HG02938 (cell line): ENCODE measurements around the gene APCDD1.
"Not testable (repeated sequence)": the region's sequence is repeated elsewhere in the genome, so short reads cannot be mapped to it uniquely, and the experiment has no call there.

Experiments
- ATAC-seq: cut with Tn5 transposase; IDR thresholded peaks from one replicate; pipeline ENCODE4 v1.9.1; 2021; ENCODE audit warnings: mild to moderate bottlenecking, moderate library complexity; ENCODE audit not compliant: unreplicated experiment

Gene APCDD1

GRCh38 chr18:10461989-10462388 is 7.6 kb downstream of the APCDD1 start:
- ATAC-seq: no peak

- ATAC-seq: no peak
Observed at GRCh38 chr18:10462597-10462996, 8.2 kb downstream of the APCDD1 start.

- ATAC-seq: no peak
Observed at GRCh38 chr18:10463096-10463495, 8.7 kb downstream of the APCDD1 start.

- ATAC-seq: no peak
Observed at GRCh38 chr18:10463741-10464140, 9.3 kb downstream of the APCDD1 start.

GRCh38 chr18:10464161-10464648 is 9.8 kb downstream of the APCDD1 start:
- not testable (repeated sequence) for ATAC-seq

- no peak for ATAC-seq
Observed at GRCh38 chr18:10465174-10465939, 10.9 kb downstream of the APCDD1 start.

GRCh38 chr18:10470429-10470828 is 16.0 kb downstream of the APCDD1 start:
- no peak for ATAC-seq

GRCh38 chr18:10471574-10471973 is 17.1 kb downstream of the APCDD1 start:
- ATAC-seq: no peak

GRCh38 chr18:10473132-10473531 is 18.7 kb downstream of the APCDD1 start:
- ATAC-seq: no peak

GRCh38 chr18:10474309-10474708 is 19.9 kb downstream of the APCDD1 start:
- no peak for ATAC-seq

- ATAC-seq: no peak
Observed at GRCh38 chr18:10475276-10475653, 20.8 kb downstream of the APCDD1 start.

GRCh38 chr18:10475654-10476291 is 21.3 kb downstream of the APCDD1 start:
- no peak for ATAC-seq

- ATAC-seq: no peak
Observed at GRCh38 chr18:10476338-10476791, 21.9 kb downstream of the APCDD1 start.

GRCh38 chr18:10477121-10477862 is 22.9 kb downstream of the APCDD1 start:
- ATAC-seq: no peak

- ATAC-seq: no peak
Observed at GRCh38 chr18:10477863-10478260, 23.4 kb downstream of the APCDD1 start.

- no peak for ATAC-seq
Observed at GRCh38 chr18:10481831-10482230, 27.4 kb downstream of the APCDD1 start.

GRCh38 chr18:10482363-10482984 is 28.0 kb downstream of the APCDD1 start:
- ATAC-seq: no peak

GRCh38 chr18:10482985-10483949 is 28.8 kb downstream of the APCDD1 start:
- peak; percentile 76 for ATAC-seq

GRCh38 chr18:10485475-10485874 is 31.0 kb downstream of the APCDD1 start:
- no peak for ATAC-seq

GRCh38 chr18:10486362-10486761 is 31.9 kb downstream of the APCDD1 start:
- ATAC-seq: no peak
